ENCODE measurements around the gene DUOX2. TPM values are rescaled to one million over a fixed set of nuclear protein-coding genes. Genes with fewer than 3 reads are reported as not detected.

DUOX2 gene
- total RNA-seq, 2 donors from 2014 or later = 0.11 to 0.13 TPM

DNA sequence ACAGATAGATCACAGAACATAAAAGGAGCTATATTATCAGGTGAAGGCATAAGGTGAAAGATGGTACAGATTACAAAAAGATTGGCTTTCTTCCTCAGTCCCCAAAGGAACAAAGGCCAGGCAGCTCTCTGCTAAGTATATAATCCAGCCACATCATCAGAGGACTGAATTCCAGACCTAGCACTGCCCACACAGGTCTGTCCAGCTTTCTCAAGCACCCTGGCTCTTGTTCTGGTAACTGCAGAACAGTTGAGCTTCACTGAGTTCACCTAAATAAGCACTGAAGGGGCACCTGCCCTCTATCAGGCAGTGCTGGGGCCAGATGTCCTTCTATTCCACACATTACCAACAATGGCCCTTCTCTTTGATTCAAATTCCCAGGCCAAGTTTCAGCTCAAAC lies 9.4 kb upstream of the DUOX2 start:
- H3K27me3 Mint-ChIP-seq (ENCODE audit: insufficient read depth) = peaks cover 82% of the 10 kb centered on the region
- H3K9me3 ChIP-seq (ENCODE audit: control insufficient read depth, low read length) = no peaks in the 10 kb centered on the region
- H3K9me3 Mint-ChIP-seq = no peaks in the 10 kb centered on the region
- no peaks in the 10 kb centered on the region for H3K4me1 Mint-ChIP-seq
- no peak overlapping the region for H3K27ac Mint-ChIP-seq
- no peaks in the 10 kb centered on the region for H3K36me3 ChIP-seq (ENCODE audit: control insufficient read depth, insufficient read depth, low read length)
- no peaks in the 10 kb centered on the region for H3K36me3 Mint-ChIP-seq (ENCODE audit: low read depth)
- H3K9ac ChIP-seq (ENCODE audit: extremely low read depth, low read length, poor library complexity, severe bottlenecking) = no peak overlapping the region
- no peak overlapping the region for H3K27ac ChIP-seq (ENCODE audit: low read depth, low read length)
- no peak for DNase-seq
- H3K4me1 ChIP-seq (ENCODE audit: control insufficient read depth, insufficient read depth, low read length) = no peaks in the 10 kb centered on the region
- TF ChIP-seq, protein P1, sequence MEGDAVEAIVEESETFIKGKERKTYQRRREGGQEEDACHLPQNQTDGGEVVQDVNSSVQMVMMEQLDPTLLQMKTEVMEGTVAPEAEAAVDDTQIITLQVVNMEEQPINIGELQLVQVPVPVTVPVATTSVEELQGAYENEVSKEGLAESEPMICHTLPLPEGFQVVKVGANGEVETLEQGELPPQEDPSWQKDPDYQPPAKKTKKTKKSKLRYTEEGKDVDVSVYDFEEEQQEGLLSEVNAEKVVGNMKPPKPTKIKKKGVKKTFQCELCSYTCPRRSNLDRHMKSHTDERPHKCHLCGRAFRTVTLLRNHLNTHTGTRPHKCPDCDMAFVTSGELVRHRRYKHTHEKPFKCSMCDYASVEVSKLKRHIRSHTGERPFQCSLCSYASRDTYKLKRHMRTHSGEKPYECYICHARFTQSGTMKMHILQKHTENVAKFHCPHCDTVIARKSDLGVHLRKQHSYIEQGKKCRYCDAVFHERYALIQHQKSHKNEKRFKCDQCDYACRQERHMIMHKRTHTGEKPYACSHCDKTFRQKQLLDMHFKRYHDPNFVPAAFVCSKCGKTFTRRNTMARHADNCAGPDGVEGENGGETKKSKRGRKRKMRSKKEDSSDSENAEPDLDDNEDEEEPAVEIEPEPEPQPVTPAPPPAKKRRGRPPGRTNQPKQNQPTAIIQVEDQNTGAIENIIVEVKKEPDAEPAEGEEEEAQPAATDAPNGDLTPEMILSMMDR (conservative IDR thresholded peaks at IDR 0.05) = no peak
- no peak overlapping the region for H3K4me3 Mint-ChIP-seq
- peaks cover 88% of the 10 kb centered on the region for H3K27me3 ChIP-seq (ENCODE audit: control insufficient read depth, insufficient read depth, low read length, poor library complexity, severe bottlenecking)
- H3K4me3 ChIP-seq (ENCODE audit: low read length) = no peak overlapping the region

DNA sequence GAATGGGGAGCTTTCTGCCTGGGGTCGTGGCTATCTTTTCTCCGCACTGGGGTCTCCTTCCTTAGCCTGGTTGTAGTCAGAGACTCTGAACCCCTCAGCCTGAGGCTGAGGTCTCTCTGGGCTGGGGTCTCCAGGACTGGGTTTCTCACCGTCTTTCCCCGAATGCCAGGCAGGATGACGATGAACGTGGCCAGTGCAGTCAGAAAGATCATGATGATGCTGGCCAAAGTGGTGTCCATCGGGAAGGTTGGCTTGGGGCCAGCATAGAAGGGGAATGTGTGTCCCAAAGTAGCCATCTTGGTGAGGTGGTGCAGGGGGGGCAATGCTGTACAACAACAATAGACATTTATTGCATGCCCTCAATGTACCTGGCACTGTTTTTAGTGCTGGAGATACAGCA lies 8.7 kb upstream of the DUOX2 start:
- no peaks in the 10 kb centered on the region for H3K4me1 Mint-ChIP-seq
- no peaks in the 10 kb centered on the region for H3K36me3 Mint-ChIP-seq (ENCODE audit: low read depth)
- Histone ChIP-seq H3K9ac (ENCODE audit: extremely low read depth, low read length, poor library complexity, severe bottlenecking) (no peak overlapping the region), H3K4me1 (ENCODE audit: control insufficient read depth, insufficient read depth, low read length) (no peaks in the 10 kb centered on the region), H3K27me3 (ENCODE audit: control insufficient read depth, insufficient read depth, low read length, poor library complexity, severe bottlenecking) (peaks cover 85% of the 10 kb centered on the region), H3K27ac (ENCODE audit: low read depth, low read length) (no peak overlapping the region), H3K4me3 (ENCODE audit: low read length) (no peak overlapping the region), H3K9me3 (ENCODE audit: control insufficient read depth, low read length) (no peaks in the 10 kb centered on the region), H3K36me3 (ENCODE audit: control insufficient read depth, insufficient read depth, low read length) (no peaks in the 10 kb centered on the region)
- no peak overlapping the region for H3K4me3 Mint-ChIP-seq
- H3K27me3 Mint-ChIP-seq (ENCODE audit: insufficient read depth) = peaks cover 82% of the 10 kb centered on the region
- TF ChIP-seq, protein P1 (conservative IDR thresholded peaks at IDR 0.05) = no peak
- H3K9me3 Mint-ChIP-seq = peaks cover 3% of the 10 kb centered on the region
- no peak for DNase-seq
- H3K27ac Mint-ChIP-seq = no peak overlapping the region
- WGBS, 2 experiments (ENCODE audit: insufficient coverage in 1 of 2, insufficient read length in 1 of 2) = 90% methylated on average over 6 to 7 of the region's 7 CpGs

- H3K4me1 Mint-ChIP-seq = no peaks in the 10 kb centered on the region
- Histone ChIP-seq H3K27ac (ENCODE audit: low read depth, low read length) (no peak overlapping the region), H3K4me1 (ENCODE audit: control insufficient read depth, insufficient read depth, low read length) (no peaks in the 10 kb centered on the region), H3K9ac (ENCODE audit: extremely low read depth, low read length, poor library complexity, severe bottlenecking) (no peak overlapping the region), H3K27me3 (ENCODE audit: control insufficient read depth, insufficient read depth, low read length, poor library complexity, severe bottlenecking) (peaks cover 85% of the 10 kb centered on the region), H3K4me3 (ENCODE audit: low read length) (no peak overlapping the region), H3K9me3 (ENCODE audit: control insufficient read depth, low read length) (no peaks in the 10 kb centered on the region), H3K36me3 (ENCODE audit: control insufficient read depth, insufficient read depth, low read length) (no peaks in the 10 kb centered on the region)
- no peak for DNase-seq
- H3K27ac Mint-ChIP-seq = no peak overlapping the region
- H3K9me3 Mint-ChIP-seq = peaks cover 7% of the 10 kb centered on the region
- TF ChIP-seq, protein P1 (conservative IDR thresholded peaks at IDR 0.05) = no peak
- WGBS, 2 experiments (ENCODE audit: insufficient coverage in 1 of 2, insufficient read length in 1 of 2) = 74 to 83% methylated on average over 6 to 8 of the region's 9 CpGs
- H3K36me3 Mint-ChIP-seq (ENCODE audit: low read depth) = no peaks in the 10 kb centered on the region
- H3K27me3 Mint-ChIP-seq (ENCODE audit: insufficient read depth) = peaks cover 86% of the 10 kb centered on the region
- H3K4me3 Mint-ChIP-seq = no peak overlapping the region
Measured at GRCh38 chr15:45121706-45122417, 7.9 kb upstream of the DUOX2 start.
